Activated CD4-positive, alpha-beta T cell treated with anti-CD3 and anti-CD28 coated beads, Interleukin-2, amount 10 ng/mL, durations not matched to agents 24 days and 14 days (primary cell): ENCODE results near the gene DYSF. TPM values are rescaled to one million over a fixed set of nuclear protein-coding genes. Genes with fewer than 3 reads are reported as not detected.

Source experiments
- DNase-seq: peaks from one replicate; pipeline ENCODE4 v3.0.0; 2022
- H3K27ac Mint-ChIP-seq: one replicate; pipeline ENCODE4 v1.8.0; 2022; ENCODE audit warnings: mild to moderate bottlenecking, mixed read lengths
- H3K27me3 Mint-ChIP-seq: one replicate; pipeline ENCODE4 v1.8.0; 2022; ENCODE audit warnings: mixed read lengths
- H3K36me3 Mint-ChIP-seq: one replicate; pipeline ENCODE4 v1.8.0; 2022; ENCODE audit warnings: low read depth, mild to moderate bottlenecking, mixed read lengths
- H3K4me1 Mint-ChIP-seq: one replicate; pipeline ENCODE4 v1.8.0; 2021; ENCODE audit warnings: mixed read lengths
- H3K4me3 Mint-ChIP-seq: one replicate; pipeline ENCODE4 v1.8.0; 2022; ENCODE audit warnings: mild to moderate bottlenecking, moderate library complexity, mixed read lengths
- H3K9me3 Mint-ChIP-seq: one replicate; pipeline ENCODE4 v1.8.0; 2021; ENCODE audit warnings: mixed read lengths
- intact Hi-C: fragments of 100-400 bp; cut with micrococcal nuclease; formaldehyde crosslinking; loops from one replicate; pipeline ENCODE4 v1.15.1; 2023
- total RNA-seq: library from RNA; stranded (reverse); gene quantifications from 2 replicates; pipeline ENCODE4 v1.2.3, GENCODE V29; 2022

DYSF gene
- total RNA-seq, 1 donor from 2014 or later: not detected

GRCh38 chr2:71460595-71461303 lies 7.4 kb downstream of the DYSF start:
- intact Hi-C loops: loop anchor here (2.0 kb wide), 1 partner anchor 50 kb away; no protein-coding TSS in a partner anchor
- DNase-seq: no peak
- no peaks in the 10 kb centered on the region for H3K36me3 Mint-ChIP-seq

GRCh38 chr2:71461304-71461671 lies 7.9 kb downstream of the DYSF start:
- Mint-ChIP-seq H3K27ac (no peak overlapping the region), H3K4me3 (no peak overlapping the region), H3K4me1 (peaks cover 4% of the 10 kb centered on the region), H3K9me3 (peaks cover 4% of the 10 kb centered on the region), H3K36me3 (no peaks in the 10 kb centered on the region), H3K27me3 (peaks cover under 1% of the 10 kb centered on the region)
- no peak for DNase-seq
- intact Hi-C loops: loop anchor here (2.0 kb wide), 1 partner anchor 50 kb away; no protein-coding TSS in a partner anchor

More at GRCh38 chr2:71460595-71461303, 7.4 kb downstream of the DYSF start:
- no peak overlapping the region for H3K4me3 Mint-ChIP-seq
- peaks cover 4% of the 10 kb centered on the region for H3K9me3 Mint-ChIP-seq
- no peak overlapping the region for H3K27ac Mint-ChIP-seq
- H3K27me3 Mint-ChIP-seq: peaks cover 4% of the 10 kb centered on the region
- peaks cover 8% of the 10 kb centered on the region for H3K4me1 Mint-ChIP-seq

- no peaks in the 10 kb centered on the region for H3K36me3 Mint-ChIP-seq
- H3K27me3 Mint-ChIP-seq: peaks cover 5% of the 10 kb centered on the region
- DNase-seq: no peak
- H3K9me3 Mint-ChIP-seq: peaks cover 4% of the 10 kb centered on the region
- intact Hi-C loops: no loop called here
- peaks cover 7% of the 10 kb centered on the region for H3K4me1 Mint-ChIP-seq
- no peak overlapping the region for H3K4me3 Mint-ChIP-seq
- no peak overlapping the region for H3K27ac Mint-ChIP-seq
Measured at GRCh38 chr2:71462056-71462605, 8.8 kb downstream of the DYSF start.

GRCh38 chr2:71462641-71463341 lies 9.4 kb downstream of the DYSF start:
- H3K4me3 Mint-ChIP-seq: no peak overlapping the region
- intact Hi-C loops: no loop called here
- no peaks in the 10 kb centered on the region for H3K36me3 Mint-ChIP-seq
- no peak overlapping the region for H3K27ac Mint-ChIP-seq
- peaks cover 12% of the 10 kb centered on the region for H3K27me3 Mint-ChIP-seq
- DNase-seq: no peak
- H3K9me3 Mint-ChIP-seq: peaks cover 4% of the 10 kb centered on the region
- H3K4me1 Mint-ChIP-seq: peaks cover 8% of the 10 kb centered on the region

GRCh38 chr2:71463342-71463654 lies 9.9 kb downstream of the DYSF start:
- Mint-ChIP-seq H3K9me3 (peaks cover 4% of the 10 kb centered on the region), H3K27me3 (peaks cover 17% of the 10 kb centered on the region), H3K4me3 (no peak overlapping the region), H3K36me3 (no peaks in the 10 kb centered on the region), H3K4me1 (peaks cover 7% of the 10 kb centered on the region), H3K27ac (no peak overlapping the region)
- DNase-seq: no peak
- intact Hi-C loops: no loop called here

- no peaks in the 10 kb centered on the region for H3K36me3 Mint-ChIP-seq
- peaks cover 4% of the 10 kb centered on the region for H3K9me3 Mint-ChIP-seq
- no peak for DNase-seq
- no peak overlapping the region for H3K4me3 Mint-ChIP-seq
- peaks cover 5% of the 10 kb centered on the region for H3K4me1 Mint-ChIP-seq
- H3K27ac Mint-ChIP-seq: no peak overlapping the region
- peaks cover 28% of the 10 kb centered on the region for H3K27me3 Mint-ChIP-seq
- intact Hi-C loops: no loop called here
Measured at GRCh38 chr2:71464389-71464788, 11.0 kb downstream of the DYSF start.

GRCh38 chr2:71465356-71465755 lies 12.0 kb downstream of the DYSF start:
- Mint-ChIP-seq H3K27ac (no peak overlapping the region), H3K36me3 (no peaks in the 10 kb centered on the region), H3K27me3 (peaks cover 33% of the 10 kb centered on the region), H3K4me1 (peaks cover 5% of the 10 kb centered on the region), H3K9me3 (peaks cover 4% of the 10 kb centered on the region), H3K4me3 (no peak overlapping the region)
- DNase-seq: no peak
- intact Hi-C loops: no loop called here

GRCh38 chr2:71465961-71466300 lies 12.6 kb downstream of the DYSF start:
- no peak overlapping the region for H3K4me3 Mint-ChIP-seq
- H3K9me3 Mint-ChIP-seq: peaks cover 4% of the 10 kb centered on the region
- no peak overlapping the region for H3K27ac Mint-ChIP-seq
- intact Hi-C loops: no loop called here
- H3K27me3 Mint-ChIP-seq: peaks cover 33% of the 10 kb centered on the region
- no peaks in the 10 kb centered on the region for H3K36me3 Mint-ChIP-seq
- peaks cover 5% of the 10 kb centered on the region for H3K4me1 Mint-ChIP-seq
- no peak for DNase-seq

GRCh38 chr2:71466301-71467179 lies 13.2 kb downstream of the DYSF start:
- Mint-ChIP-seq H3K27me3 (peaks cover 33% of the 10 kb centered on the region), H3K4me1 (peaks cover 5% of the 10 kb centered on the region), H3K36me3 (no peaks in the 10 kb centered on the region), H3K4me3 (peak overlapping the region; percentile 83), H3K27ac (no peak overlapping the region), H3K9me3 (peaks cover 4% of the 10 kb centered on the region)
- peak; percentile 65 for DNase-seq
- intact Hi-C loops: no loop called here

- H3K9me3 Mint-ChIP-seq: peaks cover 4% of the 10 kb centered on the region
- H3K36me3 Mint-ChIP-seq: no peaks in the 10 kb centered on the region
- peaks cover 33% of the 10 kb centered on the region for H3K27me3 Mint-ChIP-seq
- peaks cover 5% of the 10 kb centered on the region for H3K4me1 Mint-ChIP-seq
- DNase-seq: no peak
- no peak overlapping the region for H3K27ac Mint-ChIP-seq
- H3K4me3 Mint-ChIP-seq: peak overlapping the region; percentile 83
- intact Hi-C loops: no loop called here
Measured at GRCh38 chr2:71467180-71467815, 13.9 kb downstream of the DYSF start.

GRCh38 chr2:71468279-71469015 lies 15.1 kb downstream of the DYSF start:
- H3K9me3 Mint-ChIP-seq: no peaks in the 10 kb centered on the region

GRCh38 chr2:71469403-71470398 lies 16.3 kb downstream of the DYSF start:
- H3K27ac Mint-ChIP-seq: no peak overlapping the region

More at GRCh38 chr2:71468279-71469015, 15.1 kb downstream of the DYSF start:
- no peak for DNase-seq
- intact Hi-C loops: no loop called here
- peaks cover 33% of the 10 kb centered on the region for H3K27me3 Mint-ChIP-seq
- no peak overlapping the region for H3K27ac Mint-ChIP-seq
- peaks cover 5% of the 10 kb centered on the region for H3K4me1 Mint-ChIP-seq
- no peaks in the 10 kb centered on the region for H3K36me3 Mint-ChIP-seq
- H3K4me3 Mint-ChIP-seq: no peak overlapping the region

More at GRCh38 chr2:71469403-71470398, 16.3 kb downstream of the DYSF start:
- Mint-ChIP-seq H3K4me1 (peaks cover 5% of the 10 kb centered on the region), H3K9me3 (no peaks in the 10 kb centered on the region), H3K27me3 (peaks cover 35% of the 10 kb centered on the region), H3K4me3 (no peak overlapping the region), H3K36me3 (no peaks in the 10 kb centered on the region)
- DNase-seq: no peak
- intact Hi-C loops: no loop called here
